GM18909 (cell line): Measurements from ENCODE around the gene PRR5L.

ENCODE experiments used
- ATAC-seq: cut with Tn5 transposase; IDR thresholded peaks from one replicate; pipeline ENCODE4 v1.9.1; 2021; ENCODE audit warnings: mild to moderate bottlenecking; ENCODE audit not compliant: unreplicated experiment, poor library complexity

PRR5L gene

GRCh38 chr11:36295926-36296325, at the start of gene PRR5L:
TSS of gene PRR5L (plus strand) at chr11:36296288. CDS start at chr11:36401122, 104,834 bp downstream.
- ATAC-seq: no peak

GRCh38 chr11:36247493-36247892, 48.6 kb upstream of the PRR5L start:
- ATAC-seq: no peak

DNA sequence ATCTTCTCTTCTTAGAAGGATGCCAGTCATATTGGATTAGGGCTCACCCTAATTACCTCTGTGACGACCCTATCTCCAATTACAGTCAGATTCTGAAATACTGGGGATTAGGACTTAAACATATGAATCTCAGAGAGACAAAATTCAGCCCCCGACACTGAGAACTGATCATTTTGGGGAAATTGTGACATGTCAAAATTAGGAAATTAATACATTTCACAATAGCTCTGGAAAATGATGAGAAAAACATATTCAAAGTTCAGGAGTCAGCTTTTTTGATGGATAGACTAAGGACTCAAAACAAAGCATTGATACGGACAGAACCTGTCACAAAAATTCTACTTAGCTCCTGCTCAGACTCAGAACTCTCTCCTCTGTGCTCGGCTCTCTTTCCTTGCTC, 47.7 kb upstream of the PRR5L start:
- ATAC-seq: no peak

DNA sequence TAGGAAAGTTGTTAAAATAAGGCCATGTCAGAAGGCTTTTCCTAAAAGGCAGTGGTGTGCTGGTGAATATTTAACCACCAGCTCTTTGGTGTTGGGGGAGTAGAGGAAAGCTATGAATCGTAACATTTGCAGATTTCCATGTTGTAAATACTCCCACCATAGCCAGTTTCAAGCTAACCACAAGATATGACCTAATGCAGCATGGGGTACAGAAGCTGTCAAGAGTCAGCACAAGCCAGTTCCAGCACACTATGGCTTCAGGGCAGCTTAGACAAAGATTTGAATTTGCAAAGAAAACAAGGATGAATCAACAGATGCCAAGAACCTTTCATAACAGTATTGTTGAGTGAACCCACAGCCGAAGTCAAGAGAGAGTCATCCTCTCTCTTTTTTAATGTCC, 46.8 kb upstream of the PRR5L start:
- ATAC-seq: peak; percentile 74

- no peak for ATAC-seq
Measured at GRCh38 chr11:36251823-36252222, 44.3 kb upstream of the PRR5L start.

GRCh38 chr11:36253238-36253637, 42.9 kb upstream of the PRR5L start:
- no peak for ATAC-seq

GRCh38 chr11:36254713-36255112, 41.4 kb upstream of the PRR5L start:
- no peak for ATAC-seq

- no peak for ATAC-seq
Measured at GRCh38 chr11:36257351-36257750, 38.7 kb upstream of the PRR5L start.

GRCh38 chr11:36258730-36259360, 37.2 kb upstream of the PRR5L start:
- ATAC-seq: no peak

GRCh38 chr11:36261094-36261493, 35.0 kb upstream of the PRR5L start:
- ATAC-seq: no peak

- no peak for ATAC-seq
Measured at GRCh38 chr11:36264011-36264972, 31.8 kb upstream of the PRR5L start.

DNA sequence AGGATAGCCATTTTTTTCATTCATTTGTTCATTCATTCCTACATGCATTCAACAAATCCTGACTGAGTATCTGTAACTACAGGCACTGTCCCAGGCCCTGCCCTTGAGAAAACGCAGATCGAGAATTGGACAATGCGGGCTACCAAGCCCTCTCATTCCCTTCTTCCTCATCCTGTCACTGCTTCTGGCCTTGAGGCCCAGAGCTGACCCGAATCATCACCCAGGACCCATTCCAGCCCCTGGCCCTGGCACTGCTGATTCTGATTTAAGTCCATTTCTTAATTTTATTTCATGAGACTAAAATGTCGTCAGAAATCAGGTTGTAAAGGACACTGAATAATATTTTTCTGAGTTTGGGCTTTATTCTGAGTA, 31.1 kb upstream of the PRR5L start:
- no peak for ATAC-seq

DNA sequence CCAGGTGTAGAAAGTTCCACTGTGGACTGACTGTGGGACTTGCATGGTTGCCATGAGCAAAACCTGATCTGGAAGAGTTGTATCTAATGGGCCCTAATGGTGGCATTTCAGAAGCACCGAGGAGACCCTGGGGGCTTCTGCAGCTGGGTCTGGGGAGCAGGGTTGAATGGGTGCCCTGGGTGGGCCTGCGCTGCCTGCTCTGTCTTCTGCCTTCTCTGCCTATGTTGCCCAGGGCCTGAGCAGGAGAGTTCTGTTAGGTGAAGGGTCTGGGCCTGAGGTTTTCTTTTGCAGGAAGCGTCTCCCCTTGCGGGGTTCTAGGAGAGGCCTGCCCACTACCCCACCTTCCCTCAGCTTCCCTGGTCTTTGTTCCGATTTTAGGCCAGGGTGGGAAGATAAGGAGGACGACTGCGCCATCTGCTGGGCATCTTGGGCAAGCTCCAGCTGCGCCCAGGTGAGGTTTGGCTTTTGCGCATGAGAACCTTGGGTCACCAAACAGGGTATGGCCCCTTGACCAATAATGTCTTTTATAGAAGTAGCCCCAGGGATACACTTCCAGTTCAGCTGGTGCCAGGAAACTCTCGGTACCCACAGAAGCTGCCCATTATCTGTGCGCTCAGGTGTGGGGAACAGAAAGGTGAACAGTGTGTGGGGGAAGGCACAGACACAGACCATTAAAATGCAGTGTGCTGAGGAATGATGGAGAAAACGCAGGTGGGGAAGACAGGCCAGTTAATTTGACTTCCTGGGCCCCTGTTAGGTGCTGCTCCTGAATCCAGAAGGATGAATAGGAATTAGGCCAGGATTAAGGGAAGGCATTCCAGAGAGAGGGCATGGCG, 30.1 kb upstream of the PRR5L start:
- ATAC-seq: peak; percentile 83

DNA sequence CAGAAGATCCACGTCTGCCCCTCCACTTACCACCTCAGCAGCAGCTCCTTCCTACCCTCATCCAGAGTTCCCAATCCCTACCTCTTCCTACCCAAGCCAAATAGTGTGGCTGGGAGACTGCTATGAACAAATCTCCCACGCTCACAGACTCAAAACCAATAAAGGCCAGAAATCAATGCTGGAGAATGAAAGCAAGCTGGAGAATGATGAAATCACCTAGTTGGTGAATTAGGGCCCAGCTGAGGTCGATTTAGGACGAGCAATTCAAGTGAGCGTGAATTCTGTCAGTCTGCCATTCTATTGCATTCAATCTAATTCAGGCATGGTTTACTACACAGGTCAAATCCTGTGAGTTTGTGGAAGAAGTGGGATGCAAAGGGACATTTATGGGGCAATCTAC, 29.3 kb upstream of the PRR5L start:
- no peak for ATAC-seq

- no peak for ATAC-seq
Measured at GRCh38 chr11:36268337-36268985, 27.6 kb upstream of the PRR5L start.

GRCh38 chr11:36270701-36271100, 25.4 kb upstream of the PRR5L start:
- no peak for ATAC-seq

DNA sequence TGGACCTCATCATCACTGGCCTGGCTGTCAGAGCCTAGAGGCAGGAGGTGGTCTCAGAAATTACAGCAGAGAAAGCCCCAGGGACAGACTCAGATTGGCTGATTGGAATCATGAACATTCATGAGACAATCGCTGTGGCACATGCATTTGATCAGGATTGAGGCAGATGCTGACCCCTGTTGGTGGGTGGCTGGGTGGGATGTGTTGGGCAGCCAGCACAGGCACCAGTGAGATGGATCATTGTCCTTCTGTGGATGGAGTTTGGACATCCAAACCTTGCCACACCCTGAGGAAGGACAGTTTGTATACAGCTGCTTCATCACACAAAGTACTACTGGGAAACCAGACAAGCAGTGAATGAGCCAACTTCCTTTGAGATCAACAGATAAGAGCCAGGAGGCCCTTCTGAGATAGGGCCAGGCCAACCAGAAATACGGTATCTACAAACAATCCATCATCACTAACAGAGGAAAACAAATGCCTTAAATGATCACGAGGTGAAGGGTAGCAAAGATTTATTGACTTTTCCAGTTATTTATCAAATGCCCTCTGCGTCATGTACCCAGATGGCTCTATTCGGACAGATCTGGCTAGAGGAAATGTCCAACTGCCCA, 24.2 kb upstream of the PRR5L start:
- ATAC-seq: no peak

- ATAC-seq: no peak
Measured at GRCh38 chr11:36273110-36273509, 23.0 kb upstream of the PRR5L start.

DNA sequence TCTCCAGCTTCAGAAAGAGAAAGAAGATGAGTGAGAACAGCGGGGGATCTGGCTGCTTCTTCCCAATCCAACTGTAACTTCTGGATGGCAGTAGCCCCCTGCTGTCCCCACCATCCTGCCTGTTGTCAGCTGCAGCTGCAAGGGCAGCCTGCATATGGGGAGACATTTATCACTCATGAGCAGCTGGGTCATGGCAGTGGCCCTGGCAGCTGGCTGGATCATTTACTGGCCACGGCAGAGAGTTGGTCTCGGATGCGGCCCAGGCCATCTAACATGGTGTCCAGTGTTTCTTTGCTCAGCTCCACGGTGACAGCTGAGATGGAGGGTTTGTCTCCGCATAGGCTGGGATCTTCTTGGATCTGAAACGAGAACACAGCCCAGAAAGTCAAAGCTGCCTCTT, 21.7 kb upstream of the PRR5L start:
- ATAC-seq: no peak
